Stimulated activated CD8-positive, alpha-beta memory T cell treated with anti-CD3 and anti-CD28 coated beads, Interleukin-7, amount 100 ng/mL, for 48 hours (primary cell): ENCODE measurements around the gene S100A14.

Experiments used
- DNase-seq, 2 donors: peaks; one replicate each; pipeline ENCODE4 v3.0.0-alpha.2; 2020; ENCODE audit warnings: low read depth in 1 of 2; ENCODE audit errors: extremely low read depth in 1 of 2

The S100A14 gene

GRCh38 chr1:153616144-153616916, at the start of gene S100A14:
Gene S100A14, minus strand, starts transcription at chr1:153616325. Its CDS starts 467 bp downstream, at chr1:153615858.
- no peak for DNase-seq

GRCh38 chr1:153663211-153663610, 47.1 kb upstream of the S100A14 start:
- DNase-seq, result no peak

- DNase-seq, result no peak
Measured at GRCh38 chr1:153662269-153662668, 46.1 kb upstream of the S100A14 start.

- no peak for DNase-seq
Measured at GRCh38 chr1:153661111-153661708, 45.1 kb upstream of the S100A14 start.

- DNase-seq, result no peak
Measured at GRCh38 chr1:153659656-153660055, 43.5 kb upstream of the S100A14 start.

GRCh38 chr1:153659175-153659534, 43.0 kb upstream of the S100A14 start:
- DNase-seq, result no peak

GRCh38 chr1:153658400-153659174, 42.5 kb upstream of the S100A14 start, which contains the start of gene SNAPIN:
Gene SNAPIN, plus strand, starts transcription at chr1:153658703. Its CDS starts 41 bp downstream, at chr1:153658744.
- DNase-seq, result peak; percentile 83 to 88

- no peak for DNase-seq
Measured at GRCh38 chr1:153655333-153655732, 39.2 kb upstream of the S100A14 start.

GRCh38 chr1:153652805-153653500, 36.8 kb upstream of the S100A14 start:
- no peak for DNase-seq

- no peak for DNase-seq
Measured at GRCh38 chr1:153651771-153652170, 35.6 kb upstream of the S100A14 start.

GRCh38 chr1:153649863-153650235, 33.7 kb upstream of the S100A14 start:
- no peak for DNase-seq

GRCh38 chr1:153649137-153649862, 33.2 kb upstream of the S100A14 start:
- DNase-seq, result no peak

- DNase-seq, result no peak
Measured at GRCh38 chr1:153648000-153648643, 32.0 kb upstream of the S100A14 start.

- DNase-seq, result no peak
Measured at GRCh38 chr1:153647346-153647714, 31.2 kb upstream of the S100A14 start.

- DNase-seq, result no peak
Measured at GRCh38 chr1:153646672-153647345, 30.7 kb upstream of the S100A14 start.

- DNase-seq, result no peak
Measured at GRCh38 chr1:153643816-153644215, 27.7 kb upstream of the S100A14 start.

- DNase-seq, result no peak
Measured at GRCh38 chr1:153643100-153643499, 27.0 kb upstream of the S100A14 start.

- no peak for DNase-seq
Measured at GRCh38 chr1:153642161-153642560, 26.0 kb upstream of the S100A14 start.

GRCh38 chr1:153640861-153641260, 24.7 kb upstream of the S100A14 start:
- no peak for DNase-seq
